ENCODE measurements around the gene PDE8B.
"Not testable (repeated sequence)": the region's sequence is repeated elsewhere in the genome, so short reads cannot be mapped to it uniquely, and the experiment has no call there.

PDE8B gene

GRCh38 chr5:77454123-77454522 lies 243.6 kb downstream of the PDE8B start:
- DNase-seq, result no peak

GRCh38 chr5:77461287-77461686 lies 250.8 kb downstream of the PDE8B start:
- no peak for DNase-seq

- DNase-seq, result no peak
Measured at GRCh38 chr5:77463905-77464304, 253.4 kb downstream of the PDE8B start.

GRCh38 chr5:77468875-77469274 lies 258.4 kb downstream of the PDE8B start:
- not testable (repeated sequence) for DNase-seq

- DNase-seq, result not testable (repeated sequence)
Measured at GRCh38 chr5:77475041-77475440, 264.6 kb downstream of the PDE8B start.
